Activated gamma-delta T cell (primary cell): ENCODE data around the gene PSMG1.
A peak's percentile ranks its signal among the peaks of the same experiment; 100 is the strongest.
"Not testable (repeated sequence)": the region's sequence is repeated elsewhere in the genome, so short reads cannot be mapped to it uniquely, and the experiment has no call there.

Experiments
- DNase-seq: peaks from one replicate; lab custom pipeline; 2025; lab: John Stamatoyannopoulos, UW
- total RNA-seq, 2 donors: gene quantifications; one replicate each; lab custom pipeline; 2026; lab: John Stamatoyannopoulos, UW

The PSMG1 gene
- total RNA-seq: 18.0 to 18.8 reads per million in 2 donors

- DNase-seq: peak; percentile 87
Measured at GRCh38 chr21:39183272-39184049, at the start of gene PSMG1. TSS of gene PSMG1 (minus strand) at chr21:39183451. CDS start at chr21:39183385, 66 bp downstream.

DNA sequence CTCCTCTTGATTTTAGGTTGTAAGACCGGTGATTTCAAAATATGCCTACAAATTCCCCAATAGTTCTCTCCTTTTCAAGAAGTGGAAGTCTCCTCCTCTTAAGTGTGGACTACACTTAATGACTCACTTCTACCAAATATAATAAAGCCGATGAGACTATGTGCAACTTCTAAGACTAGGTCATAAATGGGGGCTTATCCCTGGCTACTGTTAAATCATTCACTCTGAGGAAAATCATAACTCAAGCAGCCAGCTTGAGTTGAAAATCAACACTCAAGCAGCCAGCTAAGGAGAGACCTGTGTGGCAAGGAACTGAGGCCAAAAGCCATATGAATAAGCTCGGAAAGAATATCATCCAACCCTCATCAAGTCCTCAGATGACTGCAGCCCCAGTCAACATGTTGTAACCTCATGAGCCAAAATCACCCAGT, 49.6 kb upstream of the PSMG1 start:
- no peak for DNase-seq

DNA sequence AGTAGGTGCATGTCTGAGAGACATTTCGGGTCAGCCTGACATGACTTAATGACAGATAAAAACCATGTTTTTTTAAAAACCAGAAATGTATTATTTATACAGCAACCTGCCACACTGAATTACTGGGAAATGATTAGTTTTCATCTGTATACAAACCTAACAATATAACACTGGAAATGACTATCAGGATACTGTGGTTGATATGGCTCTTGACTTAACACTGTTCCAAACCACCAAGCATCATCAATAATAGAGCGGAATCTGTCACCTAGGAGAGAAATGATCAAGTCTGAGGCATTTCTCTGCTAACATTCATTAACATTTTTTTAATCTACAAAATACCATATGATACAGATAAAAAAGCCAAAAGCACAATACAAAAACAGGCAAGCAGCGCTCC, 41.7 kb upstream of the PSMG1 start:
- DNase-seq: no peak

GRCh38 chr21:39221997-39222486, 38.8 kb upstream of the PSMG1 start:
- no peak for DNase-seq

- no peak for DNase-seq
Measured at GRCh38 chr21:39221282-39221996, 38.2 kb upstream of the PSMG1 start.

DNA sequence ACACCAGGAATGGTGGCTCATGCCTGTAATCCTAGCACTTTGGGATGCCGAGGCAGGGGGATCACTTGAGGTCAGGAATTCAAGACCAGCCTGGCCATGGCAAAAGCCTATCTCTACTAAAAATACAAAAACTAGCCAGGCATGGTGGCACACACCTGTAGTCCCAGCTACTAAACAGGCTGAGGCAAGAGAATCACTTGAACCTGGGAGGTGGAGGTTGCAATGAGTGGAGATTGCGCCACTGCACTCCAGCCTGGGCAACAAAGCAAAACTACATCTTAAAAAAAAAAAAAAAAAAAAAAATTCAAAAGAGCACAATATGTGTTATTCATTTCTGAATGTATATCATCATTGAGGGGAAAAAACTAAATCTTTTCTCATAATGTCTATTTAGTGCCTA, 37.6 kb upstream of the PSMG1 start:
- DNase-seq: not testable (repeated sequence)

- DNase-seq: no peak
Measured at GRCh38 chr21:39220150-39220549, 36.9 kb upstream of the PSMG1 start.

GRCh38 chr21:39218082-39218409, 34.8 kb upstream of the PSMG1 start:
- no peak for DNase-seq

DNA sequence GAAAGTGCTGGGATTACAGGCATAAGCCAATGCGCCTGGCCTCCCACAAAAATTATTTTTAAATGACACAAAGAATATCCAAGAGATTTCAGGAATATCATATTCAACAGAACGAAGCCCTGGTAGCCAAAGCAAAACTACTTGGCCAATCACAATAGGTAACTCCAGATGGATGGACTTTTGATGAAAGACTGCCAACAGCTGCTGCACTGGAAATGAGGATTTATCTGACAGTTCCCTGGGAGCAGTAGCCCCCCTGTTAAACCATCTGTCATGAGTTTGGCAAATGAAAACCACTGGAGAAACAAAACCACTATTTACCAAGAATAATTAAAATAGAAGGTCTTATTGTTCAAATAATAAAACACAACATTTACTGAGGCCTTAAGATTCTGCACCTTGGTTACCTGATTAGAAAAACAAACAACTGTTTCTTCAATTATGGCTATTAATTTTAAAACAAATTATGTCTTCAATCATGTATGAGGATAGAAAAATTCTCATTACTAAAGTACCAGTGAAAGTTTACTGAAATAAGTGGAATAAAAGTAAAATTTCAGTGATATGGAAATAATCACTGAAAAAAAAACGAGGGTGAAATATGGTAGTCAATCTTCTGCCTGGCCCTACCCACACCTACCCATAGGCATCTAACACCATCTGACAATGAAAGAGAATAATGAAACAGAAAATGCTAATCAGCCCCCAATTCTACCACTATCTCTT, 34.3 kb upstream of the PSMG1 start:
- DNase-seq: no peak

DNA sequence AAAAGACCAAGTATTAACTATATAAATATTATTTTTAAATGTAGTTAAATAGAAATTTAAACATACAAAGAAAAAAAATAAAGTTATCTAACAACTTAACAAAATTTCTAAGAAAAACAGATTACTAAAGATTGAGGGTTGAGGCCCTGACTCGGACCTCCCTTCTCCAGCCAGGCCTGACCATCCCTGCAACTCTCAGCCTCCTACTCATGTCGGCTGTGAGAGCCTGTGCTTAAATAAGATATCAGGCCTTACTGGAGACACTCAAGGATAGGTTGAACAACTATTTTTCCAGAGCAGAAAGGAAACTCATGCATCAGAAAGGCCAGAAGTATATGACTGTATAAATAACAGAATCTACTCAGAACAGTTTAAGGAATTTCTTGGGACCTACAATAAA, 33.0 kb upstream of the PSMG1 start:
- DNase-seq: no peak

- DNase-seq: no peak
Measured at GRCh38 chr21:39215078-39215477, 31.8 kb upstream of the PSMG1 start.

- no peak for DNase-seq
Measured at GRCh38 chr21:39209334-39209688, 26.1 kb upstream of the PSMG1 start.

DNA sequence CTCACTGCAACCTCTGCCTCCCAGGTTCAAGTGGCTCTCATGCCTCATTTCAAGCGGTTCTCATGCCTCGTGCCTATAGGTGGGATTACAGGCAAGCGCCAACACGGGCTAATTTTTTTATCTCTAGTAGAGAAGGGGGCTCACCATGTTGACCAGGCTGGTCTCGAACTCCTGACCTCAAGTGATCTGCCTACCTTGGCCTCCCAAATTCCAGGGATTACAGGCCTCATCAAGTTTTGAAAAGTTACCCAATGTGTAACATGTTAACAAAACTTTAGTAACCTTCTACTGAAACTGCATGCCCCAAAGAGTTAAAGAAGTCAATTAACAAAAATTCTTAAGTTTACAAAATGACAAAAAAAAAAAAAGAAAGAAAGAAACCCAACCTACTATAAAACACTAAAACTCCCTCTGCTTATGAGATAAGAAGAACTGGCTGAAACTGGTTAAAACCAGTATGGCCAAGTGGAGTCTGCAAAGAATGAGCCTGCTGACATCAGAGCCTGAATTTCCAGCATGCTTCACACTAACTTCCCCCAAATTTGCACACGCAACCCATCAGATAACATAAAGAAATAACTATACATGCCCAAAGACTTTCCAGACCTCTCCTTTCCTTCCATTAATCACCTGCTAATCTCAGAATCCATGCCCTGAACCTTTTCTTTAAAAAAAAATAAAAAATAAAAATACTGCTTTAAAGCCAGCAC, 25.5 kb upstream of the PSMG1 start:
- no peak for DNase-seq

GRCh38 chr21:39204134-39204533, 20.9 kb upstream of the PSMG1 start:
- no peak for DNase-seq

DNA sequence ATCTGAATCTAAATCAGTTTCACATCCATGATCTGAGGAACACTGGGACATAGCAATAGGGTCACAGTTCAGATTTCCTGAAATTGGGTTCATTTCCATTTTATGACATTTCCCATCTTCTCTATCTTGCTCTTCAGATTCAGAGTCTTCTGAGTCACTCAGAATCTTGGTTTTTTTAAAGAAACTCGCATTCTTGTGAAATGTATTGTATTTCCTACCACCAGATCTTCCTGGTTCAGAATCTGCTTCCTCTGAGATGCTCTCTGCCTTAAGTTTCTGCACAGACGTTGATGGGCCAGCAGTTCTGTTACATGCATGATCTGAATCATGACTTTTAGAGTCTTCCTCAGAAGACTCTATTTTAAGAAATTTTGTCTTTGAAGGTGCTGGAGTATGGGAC, 15.5 kb upstream of the PSMG1 start:
- DNase-seq: no peak

GRCh38 chr21:39197448-39198233, 14.4 kb upstream of the PSMG1 start:
- no peak for DNase-seq

- DNase-seq: no peak
Measured at GRCh38 chr21:39196838-39197237, 13.6 kb upstream of the PSMG1 start.

- no peak for DNase-seq
Measured at GRCh38 chr21:39196310-39196709, 13.1 kb upstream of the PSMG1 start.

DNA sequence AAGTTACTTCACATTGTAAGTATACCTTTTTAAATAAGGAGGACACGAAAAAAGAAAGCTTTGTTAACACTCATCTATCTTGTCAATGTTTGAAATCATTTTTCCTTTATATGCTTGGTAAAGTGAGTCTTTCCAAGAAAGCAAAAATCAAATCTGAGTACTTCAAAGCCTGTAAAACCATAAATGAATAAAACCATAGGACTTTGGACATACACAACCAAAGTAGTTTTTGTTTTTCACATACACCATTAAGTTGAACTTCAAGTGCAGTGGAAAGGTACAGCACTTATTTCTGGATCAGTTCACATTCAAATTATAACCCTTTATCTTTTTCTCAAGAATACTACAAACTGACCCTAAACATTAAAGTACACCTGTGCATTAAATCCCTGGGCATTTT, 10.1 kb upstream of the PSMG1 start:
- DNase-seq: no peak

DNA sequence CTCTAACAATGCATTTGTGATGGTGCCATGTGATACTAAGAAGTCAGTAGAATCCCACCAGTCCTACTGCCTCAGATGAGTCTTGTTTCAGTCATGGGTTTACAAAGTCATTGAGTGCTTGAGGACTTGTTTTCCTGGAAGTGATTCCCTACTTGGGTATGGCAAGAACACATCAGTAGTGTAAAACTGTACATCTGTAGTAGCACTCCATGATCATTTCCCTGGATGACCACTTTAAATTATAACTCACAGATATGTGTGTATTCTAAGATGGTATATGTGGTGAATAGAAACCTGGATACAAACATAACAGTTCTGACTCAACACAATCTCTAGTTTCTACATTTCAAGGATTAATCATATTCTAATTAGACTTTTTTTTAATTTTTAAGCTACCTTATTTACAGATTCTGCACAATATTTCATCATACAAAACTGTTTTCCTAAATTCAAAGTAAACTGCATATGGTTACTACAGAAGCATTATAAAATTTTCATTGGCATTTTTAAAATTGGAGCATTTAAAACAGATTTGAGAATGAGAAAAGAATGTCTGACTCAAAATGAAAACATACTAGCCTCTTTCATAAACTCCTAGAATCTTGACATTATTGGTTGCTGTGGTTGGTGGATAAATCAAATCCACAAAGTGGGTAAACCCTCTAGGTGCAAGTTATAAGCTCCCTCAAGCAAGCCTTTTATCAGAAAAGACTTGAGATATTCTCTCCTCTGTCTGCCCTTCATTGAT, 6.8 kb upstream of the PSMG1 start:
- no peak for DNase-seq
